ENCODE results near the gene PAFAH1B1.

Gene PAFAH1B1

GRCh38 chr17:2593821-2594721 lies 617 bp downstream of the PAFAH1B1 start:
- in situ Hi-C loops (cut with MboI; ENCODE audit: low sequenced_read_pairs, unreplicated experiment): no loop called here
- TF ChIP-seq, protein P1, sequence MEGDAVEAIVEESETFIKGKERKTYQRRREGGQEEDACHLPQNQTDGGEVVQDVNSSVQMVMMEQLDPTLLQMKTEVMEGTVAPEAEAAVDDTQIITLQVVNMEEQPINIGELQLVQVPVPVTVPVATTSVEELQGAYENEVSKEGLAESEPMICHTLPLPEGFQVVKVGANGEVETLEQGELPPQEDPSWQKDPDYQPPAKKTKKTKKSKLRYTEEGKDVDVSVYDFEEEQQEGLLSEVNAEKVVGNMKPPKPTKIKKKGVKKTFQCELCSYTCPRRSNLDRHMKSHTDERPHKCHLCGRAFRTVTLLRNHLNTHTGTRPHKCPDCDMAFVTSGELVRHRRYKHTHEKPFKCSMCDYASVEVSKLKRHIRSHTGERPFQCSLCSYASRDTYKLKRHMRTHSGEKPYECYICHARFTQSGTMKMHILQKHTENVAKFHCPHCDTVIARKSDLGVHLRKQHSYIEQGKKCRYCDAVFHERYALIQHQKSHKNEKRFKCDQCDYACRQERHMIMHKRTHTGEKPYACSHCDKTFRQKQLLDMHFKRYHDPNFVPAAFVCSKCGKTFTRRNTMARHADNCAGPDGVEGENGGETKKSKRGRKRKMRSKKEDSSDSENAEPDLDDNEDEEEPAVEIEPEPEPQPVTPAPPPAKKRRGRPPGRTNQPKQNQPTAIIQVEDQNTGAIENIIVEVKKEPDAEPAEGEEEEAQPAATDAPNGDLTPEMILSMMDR (IDR thresholded peaks at IDR 0.05; ENCODE audit: borderline replicate concordance, control extremely low read depth, extremely low read depth, insufficient read depth, missing control alignments): no peak
- peak; percentile 86 for DNase-seq (ENCODE audit: low spot score)

- peak; percentile 11 for DNase-seq (ENCODE audit: low spot score)
- TF ChIP-seq, protein P1 (IDR thresholded peaks at IDR 0.05; ENCODE audit: borderline replicate concordance, control extremely low read depth, extremely low read depth, insufficient read depth, missing control alignments): no peak
- in situ Hi-C loops (cut with MboI; ENCODE audit: low sequenced_read_pairs, unreplicated experiment): no loop called here
These were observed 1.5 kb downstream of the PAFAH1B1 start for GRCh38 chr17:2594722-2595599.

DNA sequence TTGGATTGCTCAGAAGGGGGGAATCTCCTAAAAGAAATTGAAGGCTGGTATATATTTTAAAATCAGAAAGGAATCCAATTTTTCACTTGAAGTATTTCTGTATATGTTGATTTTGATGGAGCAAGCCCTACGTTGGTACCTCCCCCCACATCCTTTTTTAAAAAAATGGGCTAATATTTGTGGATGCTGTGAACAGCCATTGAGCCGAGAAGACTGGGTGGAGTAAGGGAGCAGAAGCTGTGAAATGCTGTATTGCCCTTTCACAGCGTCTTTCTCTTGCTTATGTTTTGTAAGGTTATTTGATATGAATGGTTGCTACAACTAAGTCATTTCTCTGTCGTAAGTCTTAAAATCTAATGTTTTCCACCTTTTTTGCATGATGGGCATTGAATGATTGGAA lies 2.3 kb downstream of the PAFAH1B1 start:
- in situ Hi-C loops (cut with MboI; ENCODE audit: low sequenced_read_pairs, unreplicated experiment): no loop called here

GRCh38 chr17:2598166-2598565 lies 4.7 kb downstream of the PAFAH1B1 start:
- in situ Hi-C loops (cut with MboI; ENCODE audit: low sequenced_read_pairs, unreplicated experiment): no loop called here
- TF ChIP-seq, protein P1 (IDR thresholded peaks at IDR 0.05; ENCODE audit: borderline replicate concordance, control extremely low read depth, extremely low read depth, insufficient read depth, missing control alignments): no peak
- DNase-seq (ENCODE audit: low spot score): no peak

More for the DNA sequence above, 2.3 kb downstream of the PAFAH1B1 start:
- TF ChIP-seq, protein P1 (IDR thresholded peaks at IDR 0.05; ENCODE audit: borderline replicate concordance, control extremely low read depth, extremely low read depth, insufficient read depth, missing control alignments): no peak
- no peak for DNase-seq (ENCODE audit: low spot score)

GRCh38 chr17:2602597-2603017 lies 9.2 kb downstream of the PAFAH1B1 start:
- no peak for DNase-seq (ENCODE audit: low spot score)
- in situ Hi-C loops (cut with MboI; ENCODE audit: low sequenced_read_pairs, unreplicated experiment): no loop called here
- TF ChIP-seq, protein P1 (IDR thresholded peaks at IDR 0.05; ENCODE audit: borderline replicate concordance, control extremely low read depth, extremely low read depth, insufficient read depth, missing control alignments): no peak

GRCh38 chr17:2608350-2608913 lies 15.0 kb downstream of the PAFAH1B1 start:
- in situ Hi-C loops (cut with MboI; ENCODE audit: low sequenced_read_pairs, unreplicated experiment): no loop called here
- TF ChIP-seq, protein P1 (IDR thresholded peaks at IDR 0.05; ENCODE audit: borderline replicate concordance, control extremely low read depth, extremely low read depth, insufficient read depth, missing control alignments): no peak
- DNase-seq (ENCODE audit: low spot score): no peak
